Stimulated activated naive CD8-positive, alpha-beta T cell treated with anti-CD3 and anti-CD28 coated beads, Interleukin-15, Interleukin-2, amounts not matched to agents 100 ng/mL and 50 ng/mL, for 24 hours (primary cell): Measurements from ENCODE around the gene SLC25A4.

Experiments
- H3K27ac Mint-ChIP-seq: one replicate; pipeline ENCODE4 v1.8.0; 2021; ENCODE audit warnings: mild to moderate bottlenecking, mixed read lengths
- H3K27me3 Mint-ChIP-seq: one replicate; pipeline ENCODE4 v1.8.0; 2021; ENCODE audit warnings: mixed read lengths
- H3K36me3 Mint-ChIP-seq: one replicate; pipeline ENCODE4 v1.8.0; 2021; ENCODE audit warnings: low read depth, mixed read lengths
- H3K4me1 Mint-ChIP-seq: one replicate; pipeline ENCODE4 v1.8.0; 2021; ENCODE audit warnings: low read depth, mixed read lengths
- H3K4me3 Mint-ChIP-seq: one replicate; pipeline ENCODE4 v1.8.0; 2021; ENCODE audit warnings: mild to moderate bottlenecking, mixed read lengths
- H3K9me3 Mint-ChIP-seq: one replicate; pipeline ENCODE4 v1.8.0; 2021; ENCODE audit warnings: mixed read lengths

SLC25A4 gene

GRCh38 chr4:185137233-185137925, 5.7 kb upstream of the SLC25A4 start:
- Mint-ChIP-seq H3K27me3 (peaks cover 16% of the 10 kb centered on the region), H3K9me3 (no peaks in the 10 kb centered on the region), H3K36me3 (no peaks in the 10 kb centered on the region), H3K4me3 (no peak overlapping the region), H3K4me1 (peaks cover 1% of the 10 kb centered on the region), H3K27ac (no peak overlapping the region)

- Mint-ChIP-seq H3K9me3 (no peaks in the 10 kb centered on the region), H3K36me3 (no peaks in the 10 kb centered on the region), H3K27me3 (peaks cover 16% of the 10 kb centered on the region), H3K27ac (no peak overlapping the region), H3K4me1 (peaks cover 5% of the 10 kb centered on the region), H3K4me3 (no peak overlapping the region)
These were observed 4.9 kb upstream of the SLC25A4 start for GRCh38 chr4:185138161-185138560.

GRCh38 chr4:185139736-185140135, 3.3 kb upstream of the SLC25A4 start:
- Mint-ChIP-seq H3K27me3 (peaks cover 14% of the 10 kb centered on the region), H3K27ac (no peak overlapping the region), H3K36me3 (no peaks in the 10 kb centered on the region), H3K9me3 (no peaks in the 10 kb centered on the region), H3K4me3 (no peak overlapping the region), H3K4me1 (peaks cover 13% of the 10 kb centered on the region)

- Mint-ChIP-seq H3K27me3 (peaks cover 9% of the 10 kb centered on the region), H3K36me3 (no peaks in the 10 kb centered on the region), H3K4me3 (no peak overlapping the region), H3K4me1 (peaks cover 13% of the 10 kb centered on the region), H3K9me3 (no peaks in the 10 kb centered on the region), H3K27ac (no peak overlapping the region)
These were observed 1.3 kb upstream of the SLC25A4 start for GRCh38 chr4:185141777-185142176.

- peak overlapping the region; percentile 3 for H3K27ac Mint-ChIP-seq
- H3K27me3 Mint-ChIP-seq = peaks cover 8% of the 10 kb centered on the region
- peak overlapping the region; percentile 76 for H3K4me3 Mint-ChIP-seq
These were observed 528 bp upstream of the SLC25A4 start for GRCh38 chr4:185142564-185142911.

GRCh38 chr4:185143601-185143969, 519 bp downstream of the SLC25A4 start:
- Mint-ChIP-seq H3K9me3 (no peaks in the 10 kb centered on the region), H3K27ac (peak overlapping the region; percentile 45), H3K27me3 (peaks cover 5% of the 10 kb centered on the region), H3K36me3 (no peaks in the 10 kb centered on the region), H3K4me1 (peaks cover 13% of the 10 kb centered on the region), H3K4me3 (peak overlapping the region; percentile 83)

More at GRCh38 chr4:185142564-185142911, 528 bp upstream of the SLC25A4 start:
- peaks cover 13% of the 10 kb centered on the region for H3K4me1 Mint-ChIP-seq
- H3K9me3 Mint-ChIP-seq = no peaks in the 10 kb centered on the region
- no peaks in the 10 kb centered on the region for H3K36me3 Mint-ChIP-seq

- Mint-ChIP-seq H3K9me3 (no peaks in the 10 kb centered on the region), H3K36me3 (peaks cover 4% of the 10 kb centered on the region), H3K27ac (no peak overlapping the region), H3K4me3 (no peak overlapping the region), H3K4me1 (peaks cover 13% of the 10 kb centered on the region), H3K27me3 (peaks cover 5% of the 10 kb centered on the region)
These were observed 1.7 kb downstream of the SLC25A4 start for GRCh38 chr4:185144601-185145240.

GRCh38 chr4:185145572-185145971, 2.5 kb downstream of the SLC25A4 start:
- peaks cover 5% of the 10 kb centered on the region for H3K27me3 Mint-ChIP-seq
- H3K27ac Mint-ChIP-seq = no peak overlapping the region
- no peaks in the 10 kb centered on the region for H3K9me3 Mint-ChIP-seq
- no peak overlapping the region for H3K4me3 Mint-ChIP-seq
- H3K4me1 Mint-ChIP-seq = peaks cover 13% of the 10 kb centered on the region
- peaks cover 12% of the 10 kb centered on the region for H3K36me3 Mint-ChIP-seq

GRCh38 chr4:185149392-185149791, 6.3 kb downstream of the SLC25A4 start:
- Mint-ChIP-seq H3K4me3 (no peak overlapping the region), H3K27me3 (no peaks in the 10 kb centered on the region), H3K4me1 (no peaks in the 10 kb centered on the region), H3K36me3 (peaks cover 44% of the 10 kb centered on the region), H3K27ac (no peak overlapping the region), H3K9me3 (no peaks in the 10 kb centered on the region)

GRCh38 chr4:185151296-185151695, 8.2 kb downstream of the SLC25A4 start:
- no peaks in the 10 kb centered on the region for H3K9me3 Mint-ChIP-seq
- H3K36me3 Mint-ChIP-seq = peaks cover 62% of the 10 kb centered on the region
- H3K27me3 Mint-ChIP-seq = no peaks in the 10 kb centered on the region
- H3K27ac Mint-ChIP-seq = no peak overlapping the region
- no peaks in the 10 kb centered on the region for H3K4me1 Mint-ChIP-seq
- no peak overlapping the region for H3K4me3 Mint-ChIP-seq

- Mint-ChIP-seq H3K36me3 (peaks cover 70% of the 10 kb centered on the region), H3K27me3 (no peaks in the 10 kb centered on the region), H3K4me1 (peaks cover 20% of the 10 kb centered on the region), H3K9me3 (no peaks in the 10 kb centered on the region), H3K4me3 (peak overlapping the region; percentile 53), H3K27ac (peak overlapping the region; percentile 74)
These were observed 22.6 kb downstream of the SLC25A4 start for GRCh38 chr4:185165605-185166063.

- Mint-ChIP-seq H3K27ac (no peak overlapping the region), H3K36me3 (peaks cover 67% of the 10 kb centered on the region), H3K9me3 (no peaks in the 10 kb centered on the region), H3K4me3 (no peak overlapping the region), H3K4me1 (peaks cover 24% of the 10 kb centered on the region), H3K27me3 (no peaks in the 10 kb centered on the region)
These were observed 24.2 kb downstream of the SLC25A4 start for GRCh38 chr4:185167234-185167633.

GRCh38 chr4:185171373-185172071, 28.5 kb downstream of the SLC25A4 start:
- peaks cover 11% of the 10 kb centered on the region for H3K4me1 Mint-ChIP-seq
- H3K27ac Mint-ChIP-seq = no peak overlapping the region

GRCh38 chr4:185179488-185179887, 36.4 kb downstream of the SLC25A4 start:
- Mint-ChIP-seq H3K27me3 (no peaks in the 10 kb centered on the region), H3K9me3 (no peaks in the 10 kb centered on the region), H3K36me3 (peaks cover 34% of the 10 kb centered on the region), H3K27ac (no peak overlapping the region), H3K4me1 (peaks cover 30% of the 10 kb centered on the region), H3K4me3 (no peak overlapping the region)

More at GRCh38 chr4:185171373-185172071, 28.5 kb downstream of the SLC25A4 start:
- Mint-ChIP-seq H3K36me3 (peaks cover 68% of the 10 kb centered on the region), H3K27me3 (no peaks in the 10 kb centered on the region), H3K4me3 (no peak overlapping the region), H3K9me3 (no peaks in the 10 kb centered on the region)

- Mint-ChIP-seq H3K36me3 (peaks cover 20% of the 10 kb centered on the region), H3K4me1 (peaks cover 40% of the 10 kb centered on the region), H3K27ac (no peak overlapping the region), H3K9me3 (no peaks in the 10 kb centered on the region), H3K4me3 (no peak overlapping the region), H3K27me3 (no peaks in the 10 kb centered on the region)
These were observed 39.2 kb downstream of the SLC25A4 start for GRCh38 chr4:185182239-185182638.
